Panc1 (cell line): Measurements from ENCODE around the gene GABRR1. TPM values are rescaled to one million over a fixed set of nuclear protein-coding genes. Genes with fewer than 3 reads are reported as not detected.

Experiments
- ATAC-seq: fragments of 200-7000 bp; cut with Tn5 transposase; 2 replicates; pipeline ENCODE4 v1.9.1; 2020; ENCODE audit warnings: mild to moderate bottlenecking, moderate library complexity
- BruUV-seq: library from RNA; stranded (reverse); fragments of 400-500 nt; replicated peaks from 2 replicates; lab custom pipeline; 2021; lab: Mats Ljungman, UMichigan
- CTCF ChIA-PET: fragments of 300-600 bp; sonication (Branson Sonifier 250); formaldehyde crosslinking; loops from one replicate; lab custom pipeline; 2022; ENCODE audit warnings: antibody characterized with exemption; lab: Charles Lee
- POLR2A ChIA-PET: fragments of 300-600 bp; sonication (Branson Sonifier 250); formaldehyde crosslinking; loops from one replicate; lab custom pipeline; 2022; ENCODE audit warnings: antibody characterized with exemption; lab: Charles Lee
- DNase-seq: peaks from one replicate; pipeline ENCODE4 v3.0.0-alpha.2; 2010; ENCODE audit warnings: low read depth, low spot score
- H3K27ac ChIP-seq: 2 replicates; pipeline ENCODE4 v1.5.1; 2011; ENCODE audit warnings: mild to moderate bottlenecking, low read length, inconsistent platforms
- H3K27me3 ChIP-seq: fragments of 200-500 bp; sonication (Bioruptor generic); 2 replicates; pipeline ENCODE4 v1.6.0; 2014; ENCODE audit warnings: low read length, inconsistent platforms; ENCODE audit not compliant: control insufficient read depth, insufficient read depth
- H3K36me3 ChIP-seq: fragments of 200-500 bp; sonication (Bioruptor generic); 2 replicates; pipeline ENCODE4 v1.5.1; 2014; ENCODE audit warnings: inconsistent platforms, mild to moderate bottlenecking, low read length, moderate library complexity; ENCODE audit not compliant: control insufficient read depth, insufficient read depth
- H3K4me1 ChIP-seq: 2 replicates; pipeline ENCODE4 v1.5.1; 2011; ENCODE audit warnings: inconsistent platforms, mild to moderate bottlenecking, low read length, moderate library complexity; ENCODE audit not compliant: control insufficient read depth, insufficient read depth
- H3K4me3 ChIP-seq, 2 experiments: 2 replicates each; pipeline ENCODE4 v1.5.1; 2011 to 2012; ENCODE audit warnings: low read depth in 2 of 2, low read length in 2 of 2, mild to moderate bottlenecking in 2 of 2, inconsistent platforms in 1 of 2, moderate library complexity in 1 of 2
- H3K9me3 ChIP-seq: fragments of 200-500 bp; sonication (Bioruptor generic); 2 replicates; pipeline ENCODE4 v1.5.1; 2014; ENCODE audit warnings: low read depth, mild to moderate bottlenecking, inconsistent platforms, low read length, moderate library complexity; ENCODE audit not compliant: control insufficient read depth, insufficient read depth
- CTCF ChIP-seq: fragments of 450-650 bp; IDR thresholded peaks from 2 replicates; pipeline ENCODE4 v1.5.1; 2017; ENCODE audit warnings: mild to moderate bottlenecking
- POLR2AphosphoS5 ChIP-seq: IDR thresholded peaks from 2 replicates; pipeline ENCODE4 v1.6.1; 2012; ENCODE audit warnings: mild to moderate bottlenecking, low read depth, low read length, moderate library complexity
- REST ChIP-seq, 2 experiments: IDR thresholded peaks; 2 replicates each; pipeline ENCODE4 v1.6.1; 2011 to 2012; ENCODE audit warnings: low read depth in 2 of 2, control low read depth in 1 of 2, low read length in 1 of 2, mild to moderate bottlenecking in 1 of 2, moderate library complexity in 1 of 2; ENCODE audit not compliant: insufficient read depth in 1 of 2
- SIN3A ChIP-seq: IDR thresholded peaks from 2 replicates; pipeline ENCODE4 v1.6.1; 2012; ENCODE audit warnings: low read depth, mild to moderate bottlenecking, low read length, moderate library complexity, borderline replicate concordance; ENCODE audit not compliant: insufficient read depth
- TCF7L2 ChIP-seq: IDR thresholded peaks from 2 replicates; pipeline ENCODE4 v1.6.1; 2011; ENCODE audit warnings: mild to moderate bottlenecking, low read depth, low read length, inconsistent platforms
- in situ Hi-C: cut with HindIII; loops from 2 replicates; pipeline ENCODE4 v1.10.0; 2016; ENCODE audit warnings: low sequenced_read_pairs, low pct_unique_long_range_greater_than_20kb
- intact Hi-C: fragments of 100-400 bp; cut with micrococcal nuclease; formaldehyde crosslinking; loops from one replicate; pipeline ENCODE4 v1.10.0; 2022; ENCODE audit not compliant: unreplicated experiment
- total RNA-seq: library from RNA; stranded (reverse); gene quantifications from one replicate; pipeline ENCODE4 v1.2.1, GENCODE V29; 2021; ENCODE audit not compliant: unreplicated experiment

The GABRR1 gene
- total RNA-seq, 1 experiment from 2014 or later: not detected

- Histone ChIP-seq H3K27ac (no peak overlapping the region), H3K27me3 (peaks cover 2% of the 10 kb centered on the region), H3K36me3 (no peaks in the 10 kb centered on the region), H3K4me1 (no peaks in the 10 kb centered on the region), H3K4me3 (no peak overlapping the region), H3K9me3 (no peaks in the 10 kb centered on the region)
- no peak for TF ChIP-seq TCF7L2
- TF ChIP-seq POLR2AphosphoS5: no peak
- TF ChIP-seq CTCF: no peak
- no peak for TF ChIP-seq REST (IDR thresholded peaks at IDR 0.05; ENCODE audit: insufficient read depth in 1 of 2, low read depth in 2 of 2, low read length in 1 of 2)
- TF ChIP-seq SIN3A: no peak
- POLR2A ChIA-PET: no interaction called here
- ATAC-seq (no peak), DNase-seq (no peak)
- intact Hi-C loops: no loop called here
- in situ Hi-C loops: no loop called here
- BruUV-seq: no TSS peak
- CTCF ChIA-PET: no interaction called here
Measured at GRCh38 chr6:89260832-89261231, 43.7 kb upstream of the GABRR1 start.

GRCh38 chr6:89260310-89260709 is 43.2 kb upstream of the GABRR1 start:
- Histone ChIP-seq H3K9me3 (no peaks in the 10 kb centered on the region), H3K36me3 (no peaks in the 10 kb centered on the region), H3K4me1 (no peaks in the 10 kb centered on the region), H3K27me3 (peaks cover 2% of the 10 kb centered on the region), H3K4me3 (no peak overlapping the region), H3K27ac (no peak overlapping the region)
- in situ Hi-C loops (no loop called here), intact Hi-C loops (no loop called here)
- TF ChIP-seq TCF7L2: no peak
- ATAC-seq (no peak), DNase-seq (no peak)
- ChIA-PET CTCF (no interaction called here), POLR2A (no interaction called here)
- no TSS peak for BruUV-seq

GRCh38 chr6:89258912-89259311 is 41.8 kb upstream of the GABRR1 start:
- Histone ChIP-seq H3K27ac (no peak overlapping the region), H3K9me3 (no peaks in the 10 kb centered on the region), H3K4me1 (no peaks in the 10 kb centered on the region), H3K36me3 (no peaks in the 10 kb centered on the region), H3K27me3 (no peaks in the 10 kb centered on the region), H3K4me3 (no peak overlapping the region)
- no TSS peak for BruUV-seq
- ATAC-seq (no peak), DNase-seq (no peak)
- no peak for TF ChIP-seq SIN3A
- no peak for TF ChIP-seq POLR2AphosphoS5
- TF ChIP-seq REST (IDR thresholded peaks at IDR 0.05; ENCODE audit: insufficient read depth in 1 of 2, low read depth in 2 of 2, low read length in 1 of 2): no peak
- TF ChIP-seq CTCF: no peak
- TF ChIP-seq TCF7L2: no peak
- in situ Hi-C loops: no loop called here
- ChIA-PET CTCF (no interaction called here), POLR2A (no interaction called here)
- intact Hi-C loops: no loop called here
